NCI-H2196 treated with DMSO at 0.1 percent for 48 hours (cell line): ENCODE measurements around the gene ATP6V1E1.
"Not testable (repeated sequence)": the region's sequence is repeated elsewhere in the genome, so short reads cannot be mapped to it uniquely, and the experiment has no call there.

ENCODE experiments used
- DNase-seq: peaks from one replicate; lab custom pipeline; 2025; ENCODE audit not compliant: unreplicated experiment; lab: John Stamatoyannopoulos, UW

Gene ATP6V1E1

GRCh38 chr22:17583151-17583550 is 45.4 kb downstream of the ATP6V1E1 start:
- DNase-seq = no peak

GRCh38 chr22:17581631-17582030 is 46.9 kb downstream of the ATP6V1E1 start:
- no peak for DNase-seq

DNA sequence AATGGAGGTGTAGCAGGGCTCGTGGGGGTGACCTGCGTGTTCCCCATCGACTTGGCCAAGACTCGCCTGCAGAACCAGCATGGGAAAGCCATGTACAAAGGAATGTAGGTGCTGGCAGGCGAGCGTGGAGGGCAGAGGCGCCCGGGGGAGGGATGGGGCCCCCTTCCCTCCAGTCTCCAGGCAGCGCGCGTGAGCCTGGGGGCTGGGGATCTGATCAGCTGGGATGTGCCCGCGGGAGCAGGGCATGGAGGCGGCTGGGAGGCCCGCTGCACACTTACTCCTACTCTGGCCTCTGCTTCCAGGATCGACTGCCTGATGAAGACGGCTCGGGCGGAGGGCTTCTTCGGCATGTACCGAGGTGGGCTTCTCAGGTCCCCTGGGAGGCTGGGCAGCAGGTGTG is 47.5 kb downstream of the ATP6V1E1 start:
- DNase-seq = no peak

DNA sequence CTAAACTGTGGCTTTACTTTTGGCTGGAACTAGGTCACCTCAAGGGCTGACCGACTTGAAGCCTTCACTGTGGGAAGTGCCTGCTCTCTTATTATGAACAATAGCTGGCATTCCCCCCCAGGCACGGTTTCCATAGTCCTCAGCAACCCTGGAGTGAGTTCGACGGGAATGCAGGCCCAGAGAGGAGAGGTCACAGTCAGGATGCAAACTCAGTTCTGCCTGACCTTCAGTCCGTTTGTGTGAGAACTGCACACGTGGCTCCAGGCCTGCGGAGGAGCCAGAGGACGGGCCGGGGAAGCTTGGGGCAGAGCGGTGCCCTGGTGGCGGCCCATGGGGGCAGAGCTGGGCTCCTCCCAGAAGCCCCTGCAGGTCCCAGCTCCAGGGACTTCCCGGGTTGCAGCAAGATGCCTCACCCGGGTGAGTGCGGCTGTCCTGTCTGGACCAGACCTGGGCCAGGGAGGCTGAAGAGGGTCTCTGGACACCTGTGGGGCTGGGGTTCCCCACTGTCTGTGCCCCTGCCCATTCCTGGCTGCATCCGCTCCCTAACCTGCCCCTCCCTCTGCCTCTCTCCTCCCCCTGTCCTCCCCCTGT is 48.0 kb downstream of the ATP6V1E1 start:
- DNase-seq = no peak

- no peak for DNase-seq
Observed at GRCh38 chr22:17579535-17579981, 49.0 kb downstream of the ATP6V1E1 start.

DNA sequence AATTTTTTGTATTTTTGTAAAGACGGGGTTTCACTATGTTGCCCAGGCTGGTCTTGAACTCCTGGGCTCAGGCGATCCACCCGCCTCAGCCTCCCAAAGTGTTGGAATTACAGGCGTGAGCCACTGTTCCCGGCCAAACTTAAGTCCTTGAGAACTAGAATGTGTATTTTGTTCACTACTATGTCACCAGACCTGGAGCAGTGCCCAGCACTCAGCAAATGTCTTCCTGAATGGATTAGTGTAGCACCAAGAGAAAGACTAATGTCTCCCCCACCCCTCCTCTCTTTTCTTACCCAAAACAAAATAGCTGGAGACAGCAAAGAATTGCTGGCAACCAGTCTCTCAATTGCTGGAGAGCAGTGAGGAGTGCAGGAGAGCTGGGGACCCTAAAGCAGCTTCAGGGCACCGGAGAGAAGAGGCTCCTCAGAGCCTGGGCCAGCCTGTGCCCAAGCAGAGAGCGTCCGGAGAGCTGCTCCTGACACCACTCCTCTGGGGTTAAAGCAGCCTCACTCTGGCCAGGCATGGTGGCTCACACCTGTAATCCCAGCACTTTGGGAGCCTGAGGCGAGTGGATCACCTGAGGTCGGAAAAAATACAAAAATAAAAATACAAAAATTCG is 50.3 kb downstream of the ATP6V1E1 start:
- DNase-seq = no peak

DNA sequence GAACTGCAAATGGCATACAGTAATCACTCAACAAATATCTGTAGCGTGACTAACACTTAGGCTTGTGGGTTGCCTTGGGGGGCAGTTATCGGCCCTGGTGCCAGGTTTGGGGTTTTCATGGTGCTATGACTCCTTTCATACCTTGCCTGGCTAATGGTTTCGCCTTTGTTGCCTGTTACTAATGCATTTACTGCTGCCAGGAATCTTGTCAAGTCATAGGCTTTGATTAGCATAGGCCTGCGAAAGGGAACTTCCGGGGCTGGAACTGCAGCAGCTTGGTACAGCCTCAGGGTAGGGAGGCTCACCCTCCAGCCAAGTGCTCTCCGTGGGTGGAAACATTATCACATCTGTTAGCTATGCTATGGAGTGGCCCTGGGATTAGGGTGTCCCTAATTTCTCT is 52.1 kb downstream of the ATP6V1E1 start:
- no peak for DNase-seq

DNA sequence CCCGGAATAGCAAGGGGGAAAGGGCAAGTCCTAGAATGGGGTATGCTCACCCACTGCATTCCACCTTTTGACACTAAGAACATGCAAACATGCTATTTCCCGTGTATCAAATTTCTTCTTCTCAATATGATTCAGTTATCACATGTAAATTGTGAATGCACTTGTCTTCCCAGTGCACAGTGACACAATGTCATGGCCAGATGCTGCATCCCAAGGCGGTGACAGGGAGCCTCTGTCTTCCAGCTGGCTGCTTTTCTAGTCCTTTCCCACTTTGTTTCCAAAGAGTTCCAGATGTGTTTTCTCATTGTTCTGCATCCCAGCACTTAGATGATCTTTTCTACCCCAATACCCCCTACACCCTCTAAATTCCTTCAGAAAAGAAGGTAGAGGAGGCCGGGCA is 52.9 kb downstream of the ATP6V1E1 start:
- DNase-seq = no peak

- DNase-seq = no peak
Observed at GRCh38 chr22:17575151-17575550, 53.4 kb downstream of the ATP6V1E1 start.

- DNase-seq = no peak
Observed at GRCh38 chr22:17570851-17571631, 57.5 kb downstream of the ATP6V1E1 start.

DNA sequence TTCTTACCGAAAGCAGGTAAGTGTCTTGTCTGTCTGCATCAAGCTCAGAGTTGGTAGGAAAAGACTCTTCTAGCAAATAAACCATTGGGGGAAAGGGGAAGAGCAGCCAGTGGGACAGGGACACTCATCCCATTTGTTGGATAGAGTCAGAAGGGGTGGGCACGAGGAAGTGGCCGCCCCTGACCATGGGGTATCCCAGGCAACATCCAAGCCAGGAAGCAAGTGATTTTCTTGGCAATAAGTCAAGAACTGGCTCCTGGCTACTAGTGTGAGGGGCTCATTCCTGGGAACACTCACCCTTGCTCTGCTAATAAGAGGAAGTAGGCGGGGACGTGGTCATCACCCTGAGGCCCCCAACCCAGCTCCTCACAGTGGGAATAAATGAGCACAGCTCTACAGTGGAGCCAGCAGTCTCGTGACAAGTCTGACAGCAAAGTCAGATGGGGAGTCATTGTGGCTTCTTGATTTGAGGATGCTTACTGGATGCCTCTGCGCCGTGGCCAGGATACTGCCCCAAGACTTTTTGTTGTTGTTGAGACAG is 58.5 kb downstream of the ATP6V1E1 start:
- DNase-seq = no peak

GRCh38 chr22:17566776-17567175 is 61.8 kb downstream of the ATP6V1E1 start:
- no peak for DNase-seq

GRCh38 chr22:17566016-17566687 is 62.4 kb downstream of the ATP6V1E1 start:
- DNase-seq = not testable (repeated sequence)

- DNase-seq = no peak
Observed at GRCh38 chr22:17563936-17564391, 64.6 kb downstream of the ATP6V1E1 start.

DNA sequence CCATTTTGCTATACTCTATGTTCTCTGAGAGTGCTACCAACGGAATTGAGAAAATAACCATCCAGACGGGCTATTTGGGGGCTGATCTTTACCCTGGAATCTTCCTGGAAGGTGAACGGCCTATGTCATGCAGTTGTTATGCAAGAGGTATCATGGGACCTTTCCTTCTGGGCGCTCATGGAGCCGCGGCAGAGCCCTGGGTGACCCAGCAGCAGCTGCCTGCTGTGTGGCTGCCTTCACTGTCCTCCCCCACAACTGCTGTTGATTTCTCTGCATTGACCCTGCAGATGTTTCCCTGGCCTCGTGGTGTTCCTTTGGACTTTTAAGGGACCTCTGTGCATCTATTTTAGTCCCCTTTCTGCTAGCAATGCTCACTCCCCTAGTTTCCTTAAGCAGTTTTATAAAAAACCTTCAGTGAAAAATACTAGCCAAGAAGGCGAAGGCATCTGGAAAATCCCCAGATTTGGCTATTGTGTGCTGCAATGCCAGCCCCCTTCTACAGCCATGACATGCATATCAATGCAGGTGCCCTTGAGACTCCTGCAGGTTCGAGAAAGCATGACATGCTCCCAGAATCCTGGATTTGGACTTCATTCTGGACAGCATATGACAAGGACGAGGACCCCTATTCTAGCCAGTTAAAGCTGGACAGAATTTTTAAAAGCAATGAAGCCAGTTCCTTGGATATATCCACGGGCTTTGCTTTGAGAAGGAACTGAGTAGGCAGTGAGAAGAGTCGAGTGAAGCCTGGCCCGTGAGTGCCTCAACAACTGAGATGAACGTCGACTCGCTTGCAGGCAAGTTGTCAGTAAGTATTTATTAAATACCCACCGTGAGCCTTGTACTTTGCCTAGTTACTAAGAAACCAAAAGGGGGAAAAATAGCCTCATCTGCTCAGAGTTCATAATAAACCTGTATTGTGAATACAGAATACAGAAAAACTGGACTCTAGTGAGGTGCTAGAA is 65.4 kb downstream of the ATP6V1E1 start, which contains the start of gene SLC25A18:
Gene SLC25A18, plus strand, starts transcription at position 593 of the 965 bp plus-strand sequence. CDS start 16,447 bp downstream, outside the sequence.
- DNase-seq = no peak

DNA sequence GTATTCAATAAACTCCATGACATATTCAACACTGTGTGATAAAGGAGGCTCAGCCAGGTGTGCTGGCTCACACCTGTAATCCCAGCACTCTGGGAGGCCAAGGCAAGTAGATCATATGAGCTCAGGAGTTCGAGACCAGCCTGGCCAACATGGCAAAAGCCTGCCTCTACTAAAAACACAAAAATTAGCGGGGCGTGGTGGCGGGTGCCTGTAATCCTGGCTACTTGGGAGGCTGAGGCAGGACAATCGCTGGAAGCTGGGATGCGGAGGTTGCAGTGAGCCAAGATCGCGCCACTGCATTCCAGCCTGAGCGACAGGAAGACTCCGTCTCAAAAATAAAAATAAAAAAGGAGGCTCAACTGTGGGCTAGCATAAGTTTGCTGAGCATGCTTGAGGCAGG is 69.4 kb downstream of the ATP6V1E1 start:
- DNase-seq = no peak

GRCh38 chr22:17554814-17555213 is 73.7 kb downstream of the ATP6V1E1 start:
- no peak for DNase-seq

GRCh38 chr22:17552737-17553136 is 75.8 kb downstream of the ATP6V1E1 start:
- DNase-seq = no peak

DNA sequence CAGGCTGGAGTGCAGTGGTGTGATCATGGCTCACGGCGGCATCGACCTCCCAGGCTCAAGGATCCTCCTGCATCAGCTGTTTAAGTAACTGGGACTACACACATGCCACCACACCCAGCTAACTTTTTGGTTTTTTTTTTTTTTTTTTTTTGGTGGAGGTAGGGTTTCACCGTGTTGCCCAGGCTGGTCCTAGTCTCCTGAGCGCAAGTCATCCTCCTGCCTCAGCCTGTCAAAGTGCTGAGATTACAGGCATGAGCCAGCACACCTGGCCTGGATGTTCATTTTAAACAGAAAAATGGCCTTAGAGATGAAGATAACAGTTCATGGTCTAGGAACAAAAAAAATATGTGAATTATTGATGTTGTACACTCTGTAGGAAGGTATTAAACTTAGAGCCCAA is 78.9 kb downstream of the ATP6V1E1 start:
- no peak for DNase-seq

DNA sequence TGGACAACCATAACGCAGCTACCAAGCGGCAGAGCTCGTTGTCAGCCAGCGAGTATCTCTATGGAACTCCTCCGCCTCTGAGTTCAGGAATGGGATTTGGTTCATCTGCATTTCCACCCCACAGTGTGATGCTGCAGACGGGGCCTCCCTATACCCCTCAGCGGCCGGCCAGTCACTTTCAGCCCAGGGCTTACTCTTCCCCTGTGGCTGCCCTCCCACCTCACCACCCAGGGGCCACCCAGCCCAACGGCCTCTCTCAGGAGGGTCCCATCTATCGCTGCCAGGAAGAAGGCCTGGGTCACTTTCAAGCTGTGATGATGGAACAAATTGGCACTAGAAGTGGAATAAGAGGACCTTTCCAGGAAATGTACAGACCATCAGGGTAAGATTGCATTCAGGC is 79.4 kb downstream of the ATP6V1E1 start:
- no peak for DNase-seq
